Panc1 (cell line): ENCODE results near the gene SLC12A4. TPM values are rescaled to one million over a fixed set of nuclear protein-coding genes. Genes with fewer than 3 reads are reported as not detected.
A peak's percentile ranks its signal among the peaks of the same experiment; 100 is the strongest.

ENCODE experiments used
- ATAC-seq: fragments of 200-7000 bp; cut with Tn5 transposase; 2 replicates; pipeline ENCODE4 v1.9.1; 2020; ENCODE audit warnings: mild to moderate bottlenecking, moderate library complexity
- BruUV-seq: library from RNA; stranded (reverse); fragments of 400-500 nt; replicated peaks from 2 replicates; lab custom pipeline; 2021; lab: Mats Ljungman, UMichigan
- CTCF ChIA-PET: fragments of 300-600 bp; sonication (Branson Sonifier 250); formaldehyde crosslinking; loops from one replicate; lab custom pipeline; 2022; ENCODE audit warnings: antibody characterized with exemption; lab: Charles Lee
- POLR2A ChIA-PET: fragments of 300-600 bp; sonication (Branson Sonifier 250); formaldehyde crosslinking; loops from one replicate; lab custom pipeline; 2022; ENCODE audit warnings: antibody characterized with exemption; lab: Charles Lee
- DNase-seq: peaks from one replicate; pipeline ENCODE4 v3.0.0-alpha.2; 2010; ENCODE audit warnings: low read depth, low spot score
- H3K27ac ChIP-seq: 2 replicates; pipeline ENCODE4 v1.5.1; 2011; ENCODE audit warnings: mild to moderate bottlenecking, low read length, inconsistent platforms
- H3K27me3 ChIP-seq: fragments of 200-500 bp; sonication (Bioruptor generic); 2 replicates; pipeline ENCODE4 v1.6.0; 2014; ENCODE audit warnings: low read length, inconsistent platforms; ENCODE audit not compliant: control insufficient read depth, insufficient read depth
- H3K36me3 ChIP-seq: fragments of 200-500 bp; sonication (Bioruptor generic); 2 replicates; pipeline ENCODE4 v1.5.1; 2014; ENCODE audit warnings: inconsistent platforms, mild to moderate bottlenecking, low read length, moderate library complexity; ENCODE audit not compliant: control insufficient read depth, insufficient read depth
- H3K4me1 ChIP-seq: 2 replicates; pipeline ENCODE4 v1.5.1; 2011; ENCODE audit warnings: inconsistent platforms, mild to moderate bottlenecking, low read length, moderate library complexity; ENCODE audit not compliant: control insufficient read depth, insufficient read depth
- H3K4me3 ChIP-seq, 2 experiments: 2 replicates each; pipeline ENCODE4 v1.5.1; 2011 to 2012; ENCODE audit warnings: low read depth in 2 of 2, low read length in 2 of 2, mild to moderate bottlenecking in 2 of 2, inconsistent platforms in 1 of 2, moderate library complexity in 1 of 2
- H3K9me3 ChIP-seq: fragments of 200-500 bp; sonication (Bioruptor generic); 2 replicates; pipeline ENCODE4 v1.5.1; 2014; ENCODE audit warnings: low read depth, mild to moderate bottlenecking, inconsistent platforms, low read length, moderate library complexity; ENCODE audit not compliant: control insufficient read depth, insufficient read depth
- POLR2AphosphoS5 ChIP-seq: IDR thresholded peaks from 2 replicates; pipeline ENCODE4 v1.6.1; 2012; ENCODE audit warnings: mild to moderate bottlenecking, low read depth, low read length, moderate library complexity
- REST ChIP-seq, 2 experiments: IDR thresholded peaks; 2 replicates each; pipeline ENCODE4 v1.6.1; 2011 to 2012; ENCODE audit warnings: low read depth in 2 of 2, control low read depth in 1 of 2, low read length in 1 of 2, mild to moderate bottlenecking in 1 of 2, moderate library complexity in 1 of 2; ENCODE audit not compliant: insufficient read depth in 1 of 2
- SIN3A ChIP-seq: IDR thresholded peaks from 2 replicates; pipeline ENCODE4 v1.6.1; 2012; ENCODE audit warnings: low read depth, mild to moderate bottlenecking, low read length, moderate library complexity, borderline replicate concordance; ENCODE audit not compliant: insufficient read depth
- TCF7L2 ChIP-seq: IDR thresholded peaks from 2 replicates; pipeline ENCODE4 v1.6.1; 2011; ENCODE audit warnings: mild to moderate bottlenecking, low read depth, low read length, inconsistent platforms
- in situ Hi-C: cut with HindIII; loops from 2 replicates; pipeline ENCODE4 v1.10.0; 2016; ENCODE audit warnings: low sequenced_read_pairs, low pct_unique_long_range_greater_than_20kb
- intact Hi-C: fragments of 100-400 bp; cut with micrococcal nuclease; formaldehyde crosslinking; loops from one replicate; pipeline ENCODE4 v1.10.0; 2022; ENCODE audit not compliant: unreplicated experiment
- total RNA-seq: library from RNA; stranded (reverse); gene quantifications from one replicate; pipeline ENCODE4 v1.2.1, GENCODE V29; 2021; ENCODE audit not compliant: unreplicated experiment
- TF ChIP-seq, protein P1 (sequence below): fragments of 450-650 bp; IDR thresholded peaks from 2 replicates; pipeline ENCODE4 v1.5.1; 2017; ENCODE audit warnings: mild to moderate bottlenecking

Gene SLC12A4
- total RNA-seq, 1 experiment from 2014 or later = 31.8 TPM

DNA sequence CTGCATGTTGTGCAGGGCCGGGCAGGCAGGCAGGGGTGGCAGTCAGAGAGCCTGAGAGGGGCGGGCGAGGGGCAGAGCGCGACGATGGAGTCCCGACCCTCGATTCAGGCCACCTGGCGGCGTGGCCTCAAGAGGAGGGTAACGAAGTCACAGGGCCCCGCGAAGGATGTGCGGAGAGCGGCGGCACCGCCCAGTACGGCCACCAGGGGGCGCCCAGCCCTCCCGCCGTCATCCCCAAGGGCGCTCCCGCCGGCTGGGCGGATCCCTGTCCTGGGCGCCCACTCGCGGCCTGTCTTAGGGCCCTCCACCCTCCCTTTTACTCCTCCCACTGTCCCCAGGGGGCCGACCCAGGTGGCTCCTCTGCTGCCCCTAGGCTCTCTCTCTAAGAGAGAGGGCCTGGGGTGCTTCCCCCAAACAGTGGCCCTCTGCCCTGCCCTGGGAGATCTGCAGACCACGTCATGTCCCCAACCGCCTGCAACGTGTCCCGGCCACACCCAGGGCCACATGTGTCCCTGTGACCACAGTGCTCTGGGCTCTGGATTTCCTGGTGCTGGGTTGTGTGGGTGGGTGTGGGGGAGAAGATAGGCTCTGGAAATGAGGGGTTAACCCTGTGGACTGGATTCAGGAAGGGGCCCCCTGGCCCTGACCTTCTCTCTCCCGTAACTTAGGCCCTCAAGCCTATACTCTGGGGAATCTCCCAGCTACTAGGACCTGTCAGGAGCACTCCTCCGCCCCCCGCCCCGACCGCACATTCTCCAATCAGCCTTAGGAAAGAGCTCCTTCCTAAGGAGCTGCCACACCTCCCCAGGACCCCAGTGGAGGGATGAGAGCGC, 25.0 kb upstream of the SLC12A4 start:
- no peak for DNase-seq
- BruUV-seq = no TSS peak
- peak overlapping the region; percentile 65 for H3K27ac ChIP-seq
- peaks cover 4% of the 10 kb centered on the region; the same call in 1 of the 2 replicates for H3K4me1 ChIP-seq
- CTCF ChIA-PET = interaction anchor here (0.6 kb wide), 2 partner anchors 37 to 268 kb away, joined by 4 to 5 read pairs; no protein-coding TSS in a partner anchor
- H3K4me3 ChIP-seq = peak overlapping the region in 1 of 2 experiments; percentile 26; a peak in 2 of 4 replicates
- intact Hi-C loops = loop anchor here (5.0 kb wide), 1 partner anchor 49 kb away; no protein-coding TSS in a partner anchor
- H3K9me3 ChIP-seq = no peaks in the 10 kb centered on the region
- in situ Hi-C loops = no loop called here
- ATAC-seq = peak; percentile 96
- TF ChIP-seq, protein P1, sequence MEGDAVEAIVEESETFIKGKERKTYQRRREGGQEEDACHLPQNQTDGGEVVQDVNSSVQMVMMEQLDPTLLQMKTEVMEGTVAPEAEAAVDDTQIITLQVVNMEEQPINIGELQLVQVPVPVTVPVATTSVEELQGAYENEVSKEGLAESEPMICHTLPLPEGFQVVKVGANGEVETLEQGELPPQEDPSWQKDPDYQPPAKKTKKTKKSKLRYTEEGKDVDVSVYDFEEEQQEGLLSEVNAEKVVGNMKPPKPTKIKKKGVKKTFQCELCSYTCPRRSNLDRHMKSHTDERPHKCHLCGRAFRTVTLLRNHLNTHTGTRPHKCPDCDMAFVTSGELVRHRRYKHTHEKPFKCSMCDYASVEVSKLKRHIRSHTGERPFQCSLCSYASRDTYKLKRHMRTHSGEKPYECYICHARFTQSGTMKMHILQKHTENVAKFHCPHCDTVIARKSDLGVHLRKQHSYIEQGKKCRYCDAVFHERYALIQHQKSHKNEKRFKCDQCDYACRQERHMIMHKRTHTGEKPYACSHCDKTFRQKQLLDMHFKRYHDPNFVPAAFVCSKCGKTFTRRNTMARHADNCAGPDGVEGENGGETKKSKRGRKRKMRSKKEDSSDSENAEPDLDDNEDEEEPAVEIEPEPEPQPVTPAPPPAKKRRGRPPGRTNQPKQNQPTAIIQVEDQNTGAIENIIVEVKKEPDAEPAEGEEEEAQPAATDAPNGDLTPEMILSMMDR = peak; percentile 96
- TF ChIP-seq TCF7L2 (no peak), REST (IDR thresholded peaks at IDR 0.05; ENCODE audit: insufficient read depth in 1 of 2, low read depth in 2 of 2, low read length in 1 of 2) (no peak), SIN3A (no peak), POLR2AphosphoS5 (no peak)
- POLR2A ChIA-PET = interaction anchor here (0.6 kb wide), 1 partner anchor 26 kb away, joined by 3 read pairs; no protein-coding TSS in a partner anchor
- H3K27me3 ChIP-seq = no peaks in the 10 kb centered on the region
- no peaks in the 10 kb centered on the region for H3K36me3 ChIP-seq

GRCh38 chr16:67992661-67993206, 24.3 kb upstream of the SLC12A4 start:
- H3K4me3 ChIP-seq = no peak overlapping the region
- CTCF ChIA-PET = no interaction called here
- intact Hi-C loops = loop anchor here (5.0 kb wide), 1 partner anchor 50 kb away; no protein-coding TSS in a partner anchor
- H3K27ac ChIP-seq = no peak overlapping the region
- in situ Hi-C loops = no loop called here
- peaks cover 4% of the 10 kb centered on the region; the same call in 1 of the 2 replicates for H3K4me1 ChIP-seq
- no peaks in the 10 kb centered on the region for H3K27me3 ChIP-seq
- peak; percentile 29; the same call in 1 of the 2 replicates for ATAC-seq
- no peaks in the 10 kb centered on the region for H3K9me3 ChIP-seq
- DNase-seq = no peak
- no peaks in the 10 kb centered on the region for H3K36me3 ChIP-seq
- BruUV-seq = no TSS peak
- POLR2A ChIA-PET = no interaction called here
- TF ChIP-seq POLR2AphosphoS5 = no peak
